Muscle of back (tissue), 11 donors: ENCODE results near the gene SEC14L6. TPM values are rescaled to one million over a fixed set of nuclear protein-coding genes. Genes with fewer than 3 reads are reported as not detected.
"Not testable (repeated sequence)": the region's sequence is repeated elsewhere in the genome, so short reads cannot be mapped to it uniquely, and the experiment has no call there.

Experiments
- DNase-seq, 3 donors: peaks; one replicate each; pipeline versions ENCODE4 v3.0.0 to v3.0.0-alpha.2; 2013
- polyA plus RNA-seq, 10 donors: library from polyadenylated mRNA; unstranded; fragments of 120-200 nt; gene quantifications; one replicate each; pipeline ENCODE4 v1.2.1, GENCODE V29; 2013; ENCODE audit not compliant: insufficient read length in 10 of 10

Gene SEC14L6
- polyA plus RNA-seq, 10 donors, result 0.18 to 0.94 (median 0.26) TPM

- not testable (repeated sequence) for DNase-seq
These were observed 20.7 kb upstream of the SEC14L6 start for GRCh38 chr22:30567277-30567676.

DNA sequence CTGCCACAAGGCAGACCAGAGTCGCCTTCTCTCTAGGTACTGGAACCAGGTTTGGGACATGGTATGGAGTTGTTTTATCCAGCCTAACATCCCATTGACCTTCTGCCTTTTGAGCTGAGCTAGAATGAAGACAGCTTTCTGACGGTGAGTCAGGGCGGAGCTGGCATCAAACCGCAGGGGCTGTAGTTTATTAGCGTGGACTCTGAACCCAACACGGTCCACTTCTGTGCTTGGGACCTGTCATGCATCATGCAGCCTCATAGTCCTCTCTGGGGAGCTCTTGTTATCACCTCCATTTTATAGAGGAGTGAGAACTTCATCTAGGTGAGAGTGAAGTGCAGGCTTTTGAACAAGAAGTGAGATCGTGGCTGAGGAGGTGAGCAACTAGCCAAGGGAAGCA is 19.6 kb upstream of the SEC14L6 start:
- DNase-seq, result no peak

DNA sequence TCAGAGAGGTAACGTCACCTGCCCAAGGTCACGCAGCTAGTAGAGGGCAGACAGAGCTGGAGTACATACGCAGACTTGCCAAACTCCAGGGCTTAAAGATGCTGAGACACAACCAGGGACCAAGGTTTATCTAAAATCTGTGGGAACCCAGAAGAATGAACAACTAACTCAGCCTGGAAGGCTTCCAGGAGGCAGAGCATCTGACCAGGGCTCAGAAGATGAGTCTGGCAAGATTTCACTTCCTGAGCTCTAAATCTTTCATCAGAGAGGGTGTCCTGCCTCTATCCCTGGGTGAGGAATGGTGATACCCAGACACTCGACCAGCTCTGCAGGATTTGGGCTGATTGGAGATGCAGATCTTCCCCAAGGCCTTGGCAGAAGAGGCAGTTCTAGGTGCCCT is 18.8 kb upstream of the SEC14L6 start:
- no peak for DNase-seq

DNA sequence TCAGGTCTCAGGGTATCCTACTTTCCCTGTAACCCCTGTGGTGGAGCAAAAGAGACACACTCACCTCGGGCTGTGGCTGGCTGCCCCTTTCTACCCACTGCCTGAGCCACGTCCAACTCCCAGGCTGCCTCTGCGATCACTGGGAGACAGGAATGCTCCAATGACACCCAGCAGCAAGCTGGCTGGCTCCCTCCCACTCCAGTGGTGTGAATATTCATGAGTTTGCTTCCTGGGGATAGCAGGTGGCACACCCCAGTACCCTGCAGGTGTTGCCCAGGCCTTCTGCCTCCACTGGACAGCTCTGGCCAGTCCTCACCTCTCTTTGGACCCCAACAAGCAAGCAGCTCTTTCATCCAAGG is 18.2 kb upstream of the SEC14L6 start:
- DNase-seq, result no peak

DNA sequence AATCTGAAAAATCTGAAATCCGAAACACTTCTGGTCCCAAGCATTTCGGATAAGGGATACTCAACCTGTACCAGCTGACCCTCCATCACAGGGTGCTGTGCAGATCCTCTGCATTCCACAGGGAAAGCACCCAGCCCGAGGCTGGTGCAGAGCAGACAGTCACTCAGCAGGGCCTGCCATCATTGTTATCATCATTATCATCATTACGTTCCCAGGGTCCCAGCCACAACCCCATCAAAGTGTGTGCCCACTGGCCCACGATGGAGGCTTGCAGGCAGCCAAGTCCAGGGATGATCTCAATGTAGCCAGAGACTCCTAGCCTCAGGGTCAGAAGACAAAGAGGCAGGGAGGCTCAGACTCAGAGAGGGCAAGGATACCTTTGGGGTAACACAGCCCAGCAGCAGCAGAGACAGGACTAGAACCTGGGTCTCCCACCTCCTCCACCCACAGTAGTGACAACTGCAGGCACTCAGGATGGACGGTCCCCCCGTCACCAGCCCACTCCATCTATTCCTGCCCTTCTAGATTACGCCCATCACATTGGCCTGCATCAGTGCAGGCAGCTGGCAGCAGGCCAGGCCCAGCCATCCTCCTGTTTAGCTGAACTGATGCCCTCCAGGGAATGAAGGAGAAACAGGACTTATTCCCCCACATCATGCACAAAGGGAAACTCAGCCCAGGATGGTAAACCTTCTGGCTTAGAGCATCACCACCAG is 17.7 kb upstream of the SEC14L6 start:
- no peak for DNase-seq

GRCh38 chr22:30562366-30562765 is 15.8 kb upstream of the SEC14L6 start:
- no peak for DNase-seq

- no peak for DNase-seq
These were observed 15.1 kb upstream of the SEC14L6 start for GRCh38 chr22:30561402-30562189.

GRCh38 chr22:30560643-30561202 is 14.2 kb upstream of the SEC14L6 start:
- DNase-seq, result not testable (repeated sequence)

GRCh38 chr22:30559889-30560288 is 13.3 kb upstream of the SEC14L6 start:
- DNase-seq, result no peak

- no peak for DNase-seq
These were observed 10.7 kb upstream of the SEC14L6 start for GRCh38 chr22:30557243-30557642.

GRCh38 chr22:30556388-30556787 is 9.8 kb upstream of the SEC14L6 start:
- no peak for DNase-seq

DNA sequence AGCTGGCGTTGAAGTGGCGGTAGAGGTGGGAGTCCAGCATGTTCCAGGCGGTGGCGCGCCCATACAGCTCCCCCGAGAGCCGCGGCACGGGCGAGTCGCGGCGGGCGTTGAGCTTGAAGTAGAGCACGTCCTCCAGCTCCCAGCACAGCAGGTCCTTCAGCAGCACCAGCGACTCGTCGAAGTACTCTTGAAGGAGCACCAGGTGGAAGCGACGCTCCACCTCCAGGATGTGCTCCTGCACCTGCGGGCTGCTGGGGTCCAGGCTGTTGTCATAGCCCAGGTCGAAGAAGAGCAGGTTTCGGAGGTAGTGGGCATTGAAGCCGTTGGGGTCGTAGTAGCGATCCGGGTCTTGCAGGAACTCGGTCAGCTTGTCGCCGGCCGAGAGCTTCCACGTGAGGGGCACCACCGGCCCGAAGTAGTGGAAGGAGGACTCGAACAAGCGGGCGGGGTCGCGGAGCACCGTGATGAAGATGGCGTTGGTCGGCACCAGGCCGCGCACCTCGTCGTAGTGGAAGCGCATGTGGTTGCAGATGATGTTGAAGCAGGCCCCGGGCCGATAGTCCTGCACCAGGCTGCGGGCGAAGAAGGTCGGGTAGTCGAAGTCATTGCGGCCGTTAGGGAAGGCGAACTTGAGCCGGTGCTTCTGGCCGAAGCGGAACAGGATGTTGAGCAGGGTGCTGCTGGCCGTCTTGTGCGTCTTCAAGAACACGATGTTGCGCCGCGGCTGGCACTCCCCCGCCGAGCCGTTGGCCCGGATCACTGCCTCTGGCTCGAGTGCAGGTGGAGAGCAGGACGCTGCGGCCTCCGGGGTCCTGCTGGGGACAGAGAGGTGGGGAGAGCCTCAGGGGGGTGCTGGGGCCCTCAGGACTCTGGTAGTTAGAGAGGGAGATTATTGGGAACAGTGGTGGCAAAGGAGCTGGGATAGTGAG is 9.0 kb upstream of the SEC14L6 start:
- DNase-seq, result no peak

- DNase-seq, result no peak
These were observed 7.4 kb upstream of the SEC14L6 start for GRCh38 chr22:30553971-30554370.

- DNase-seq, result no peak
These were observed 6.2 kb upstream of the SEC14L6 start for GRCh38 chr22:30552719-30553118.

DNA sequence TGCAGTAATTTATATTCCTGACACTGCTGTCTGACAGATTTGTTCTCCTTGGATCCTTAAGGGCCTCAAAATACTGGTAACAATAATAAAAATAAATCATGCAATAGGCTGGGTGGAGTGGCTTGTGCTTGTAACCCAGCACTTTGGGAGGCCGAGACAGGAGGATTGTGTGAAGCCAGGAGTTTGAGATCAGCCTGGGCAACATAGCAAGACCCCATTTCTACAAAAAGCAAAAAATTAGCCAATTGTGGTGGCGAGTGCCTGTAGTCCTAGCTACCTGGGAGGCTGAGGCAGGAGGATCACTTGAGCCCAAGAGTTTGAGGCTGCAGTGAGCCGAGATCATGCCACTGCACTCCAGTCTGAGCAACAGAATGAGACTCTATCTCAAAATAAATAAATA is 5.3 kb upstream of the SEC14L6 start:
- DNase-seq, result not testable (repeated sequence)

GRCh38 chr22:30547188-30547587 is 647 bp upstream of the SEC14L6 start:
- no peak for DNase-seq

GRCh38 chr22:30542811-30543188 is 3.7 kb downstream of the SEC14L6 start:
- no peak for DNase-seq

GRCh38 chr22:30541961-30542810 is 4.4 kb downstream of the SEC14L6 start:
- peak in 2 of 3 donors; percentile 7 to 46 for DNase-seq

DNA sequence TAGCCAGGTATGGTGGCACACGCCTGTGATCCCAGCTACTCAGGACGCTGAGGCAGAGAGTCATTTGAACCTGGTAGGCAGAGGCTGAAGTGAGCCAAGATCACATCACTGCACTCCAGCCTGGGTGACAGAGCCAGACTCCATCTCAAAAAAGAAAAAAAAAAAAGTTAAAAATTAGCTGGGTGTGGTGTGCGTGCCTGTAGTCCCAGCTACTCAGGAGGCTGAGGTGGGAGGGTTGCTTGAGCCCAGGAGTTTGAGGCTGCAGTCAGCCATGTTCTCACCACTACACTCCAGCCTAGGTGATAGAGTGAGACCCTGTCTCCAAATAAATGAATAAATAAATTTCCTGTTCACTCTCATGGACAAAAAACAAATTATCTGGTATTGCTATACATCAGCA is 5.0 kb downstream of the SEC14L6 start:
- not testable (repeated sequence) for DNase-seq

DNA sequence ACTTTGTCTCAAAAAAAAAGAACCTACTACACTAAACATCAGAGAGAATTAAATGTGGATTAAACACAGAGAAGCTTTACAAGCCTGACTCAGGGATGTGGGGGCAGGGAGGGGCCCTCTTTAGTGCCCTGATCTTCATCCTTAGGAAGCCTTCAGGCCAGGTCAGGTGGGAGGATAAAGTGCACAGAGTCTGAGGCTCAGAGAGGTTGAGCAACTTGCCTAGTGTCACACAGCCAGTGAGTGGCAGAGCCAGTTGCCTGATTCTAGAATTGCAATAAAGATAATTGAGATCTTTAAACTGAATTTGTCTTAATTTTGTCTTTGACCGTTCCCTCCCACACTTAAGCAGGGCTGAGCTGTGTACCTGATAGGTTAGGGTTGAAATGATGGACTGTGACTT is 7.2 kb downstream of the SEC14L6 start:
- no peak for DNase-seq

DNA sequence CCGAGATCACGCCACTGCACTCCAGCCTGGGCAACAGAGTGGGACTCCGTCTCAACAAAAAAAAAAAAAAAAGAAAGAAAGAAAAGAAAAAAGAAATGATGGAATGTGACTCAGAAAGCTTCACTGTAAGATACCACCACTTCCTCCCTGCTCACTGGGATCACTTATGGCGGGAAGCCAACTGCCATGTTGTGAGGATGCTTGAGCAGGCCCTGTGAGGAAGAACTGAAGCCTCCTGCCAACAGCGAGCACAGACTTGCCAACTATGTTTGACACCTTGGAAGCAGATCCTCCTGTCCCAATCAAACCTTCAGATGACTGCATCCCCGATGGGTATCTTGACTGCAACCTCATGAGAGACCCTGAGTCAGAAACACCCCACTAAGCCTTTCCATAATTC is 8.3 kb downstream of the SEC14L6 start:
- DNase-seq, result no peak
